Smooth muscle cell of the coronary artery (primary cell): ENCODE measurements around the gene TARBP1. TPM values are rescaled to one million over a fixed set of nuclear protein-coding genes. Genes with fewer than 3 reads are reported as not detected.

Experiments used
- total RNA-seq: library from RNA; depleted of rRNA; stranded (reverse); fragments of >200 nt; gene quantifications from 2 replicates; pipeline ENCODE4 v1.2.3, GENCODE V29; 2014; ENCODE audit warnings: low replicate concordance

TARBP1 gene, protein sequence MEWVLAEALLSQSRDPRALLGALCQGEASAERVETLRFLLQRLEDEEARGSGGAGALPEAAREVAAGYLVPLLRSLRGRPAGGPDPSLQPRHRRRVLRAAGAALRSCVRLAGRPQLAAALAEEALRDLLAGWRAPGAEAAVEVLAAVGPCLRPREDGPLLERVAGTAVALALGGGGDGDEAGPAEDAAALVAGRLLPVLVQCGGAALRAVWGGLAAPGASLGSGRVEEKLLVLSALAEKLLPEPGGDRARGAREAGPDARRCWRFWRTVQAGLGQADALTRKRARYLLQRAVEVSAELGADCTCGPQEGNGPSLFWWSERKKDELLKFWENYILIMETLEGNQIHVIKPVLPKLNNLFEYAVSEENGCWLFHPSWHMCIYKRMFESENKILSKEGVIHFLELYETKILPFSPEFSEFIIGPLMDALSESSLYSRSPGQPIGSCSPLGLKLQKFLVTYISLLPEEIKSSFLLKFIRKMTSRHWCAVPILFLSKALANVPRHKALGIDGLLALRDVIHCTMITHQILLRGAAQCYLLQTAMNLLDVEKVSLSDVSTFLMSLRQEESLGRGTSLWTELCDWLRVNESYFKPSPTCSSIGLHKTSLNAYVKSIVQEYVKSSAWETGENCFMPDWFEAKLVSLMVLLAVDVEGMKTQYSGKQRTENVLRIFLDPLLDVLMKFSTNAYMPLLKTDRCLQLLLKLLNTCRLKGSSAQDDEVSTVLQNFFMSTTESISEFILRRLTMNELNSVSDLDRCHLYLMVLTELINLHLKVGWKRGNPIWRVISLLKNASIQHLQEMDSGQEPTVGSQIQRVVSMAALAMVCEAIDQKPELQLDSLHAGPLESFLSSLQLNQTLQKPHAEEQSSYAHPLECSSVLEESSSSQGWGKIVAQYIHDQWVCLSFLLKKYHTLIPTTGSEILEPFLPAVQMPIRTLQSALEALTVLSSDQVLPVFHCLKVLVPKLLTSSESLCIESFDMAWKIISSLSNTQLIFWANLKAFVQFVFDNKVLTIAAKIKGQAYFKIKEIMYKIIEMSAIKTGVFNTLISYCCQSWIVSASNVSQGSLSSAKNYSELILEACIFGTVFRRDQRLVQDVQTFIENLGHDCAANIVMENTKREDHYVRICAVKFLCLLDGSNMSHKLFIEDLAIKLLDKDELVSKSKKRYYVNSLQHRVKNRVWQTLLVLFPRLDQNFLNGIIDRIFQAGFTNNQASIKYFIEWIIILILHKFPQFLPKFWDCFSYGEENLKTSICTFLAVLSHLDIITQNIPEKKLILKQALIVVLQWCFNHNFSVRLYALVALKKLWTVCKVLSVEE (N-terminal part only)
- 15.0 and 15.7 TPM in 2 replicates for total RNA-seq

GRCh38 chr1:234478481-234479309, at the start of gene TARBP1:
TARBP1 (minus strand) TSS chr1:234479179; CDS start chr1:234479103, 76 bp downstream.

DNA sequence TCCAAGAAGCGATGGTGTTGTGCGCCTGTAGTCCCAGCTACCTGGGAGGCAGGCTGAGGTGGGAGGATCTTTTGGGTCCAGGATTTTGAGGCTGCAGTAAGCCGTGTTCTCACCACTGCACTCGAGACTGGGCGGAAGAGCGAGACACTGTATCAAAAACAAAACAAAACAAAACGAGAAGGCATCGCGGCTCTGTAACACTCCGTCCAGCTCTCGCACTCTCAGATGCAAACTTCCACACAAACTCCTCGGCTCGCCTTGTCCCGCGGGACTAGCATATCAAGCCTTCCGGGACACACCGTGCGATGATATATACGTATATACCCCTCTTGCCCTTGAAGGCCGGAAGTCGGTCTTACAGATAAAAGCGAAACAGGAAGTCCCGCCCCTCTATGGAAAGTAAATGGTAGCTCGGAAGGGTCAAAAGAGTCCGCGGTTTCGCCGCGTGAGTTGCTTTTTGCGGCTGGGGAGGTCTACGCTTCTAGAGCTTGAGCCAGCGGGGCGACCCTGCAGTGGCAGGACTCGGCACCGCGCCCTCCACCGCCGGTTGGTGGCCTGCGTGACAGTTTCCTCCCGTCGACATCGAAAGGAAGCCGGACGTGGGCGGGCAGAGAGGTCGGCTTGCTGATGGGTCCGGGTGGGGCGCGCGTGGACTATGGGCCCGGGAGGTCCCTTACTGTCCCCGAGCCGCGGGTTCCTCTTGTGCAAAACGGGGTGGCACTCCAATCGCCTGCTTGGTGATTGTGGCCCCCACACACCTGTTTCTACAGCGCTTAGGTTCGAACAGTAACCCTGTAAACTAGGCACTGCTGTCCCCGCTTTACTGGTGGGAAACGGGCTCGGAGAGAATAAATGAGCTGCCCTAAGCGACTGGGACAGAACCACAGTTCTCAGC, 105.7 kb downstream of the TARBP1 start, which contains the start of gene COA6:
Gene COA6 (plus strand): TSS at position 393 of the 895 bp plus-strand sequence. CDS start 11 bp downstream, at position 404.

Other genes with a start within 250 kb of the TARBP1 start
- gene COA6, start 105.7 kb downstream of the TARBP1 start, total RNA-seq: 16.3 and 16.8 TPM in 2 replicates
- gene IRF2BP2, start 131.0 kb upstream of the TARBP1 start, total RNA-seq: 52.3 and 97.3 TPM in 2 replicates